Calu3 (cell line): ENCODE measurements around the gene MAP2. TPM values are rescaled to one million over a fixed set of nuclear protein-coding genes. Genes with fewer than 3 reads are reported as not detected.

Experiments
- BruUV-seq: library from RNA; stranded (reverse); fragments of 400-500 nt; replicated peaks from 2 replicates; lab custom pipeline; 2021; lab: Mats Ljungman, UMichigan
- CTCF ChIA-PET: fragments of 300-600 bp; sonication (Branson Sonifier 250); formaldehyde crosslinking; loops from one replicate; lab custom pipeline; 2022; ENCODE audit warnings: antibody characterized with exemption; lab: Charles Lee
- DNase-seq: peaks from one replicate; pipeline ENCODE4 v3.0.0; 2022
- H3K27ac Mint-ChIP-seq: one replicate; pipeline ENCODE4 v1.8.0; 2022; ENCODE audit warnings: mixed read lengths; ENCODE audit not compliant: unreplicated experiment
- H3K27me3 Mint-ChIP-seq: one replicate; pipeline ENCODE4 v1.8.0; 2022; ENCODE audit warnings: mixed read lengths; ENCODE audit not compliant: unreplicated experiment
- H3K36me3 Mint-ChIP-seq: one replicate; pipeline ENCODE4 v1.8.0; 2022; ENCODE audit warnings: mild to moderate bottlenecking, moderate library complexity, mixed read lengths; ENCODE audit not compliant: insufficient read depth, unreplicated experiment
- H3K4me1 Mint-ChIP-seq: one replicate; pipeline ENCODE4 v1.8.0; 2022; ENCODE audit warnings: mild to moderate bottlenecking, low read depth, mixed read lengths; ENCODE audit not compliant: unreplicated experiment
- H3K4me3 Mint-ChIP-seq: one replicate; pipeline ENCODE4 v1.8.0; 2022; ENCODE audit warnings: mild to moderate bottlenecking, low read depth, moderate library complexity, mixed read lengths; ENCODE audit not compliant: unreplicated experiment
- H3K9me3 Mint-ChIP-seq: one replicate; pipeline ENCODE4 v1.8.0; 2022; ENCODE audit warnings: low read depth, mixed read lengths; ENCODE audit not compliant: unreplicated experiment
- CTCF ChIP-seq: fragments of 200-600 bp; IDR thresholded peaks from one replicate; pipeline ENCODE4 v1.8.0; 2022; ENCODE audit warnings: antibody characterized with exemption; ENCODE audit not compliant: unreplicated experiment
- intact Hi-C: fragments of 100-400 bp; cut with micrococcal nuclease; formaldehyde crosslinking; loops from one replicate; pipeline ENCODE4 v1.10.0; 2022; ENCODE audit not compliant: unreplicated experiment
- total RNA-seq: library from RNA; stranded (reverse); gene quantifications from 2 replicates; pipeline ENCODE4 v1.2.3, GENCODE V29; 2022

MAP2 gene
- total RNA-seq, 1 experiment from 2014 or later, result 11.2 TPM

GRCh38 chr2:209469481-209469880 lies 45.6 kb downstream of the MAP2 start:
- H3K4me3 Mint-ChIP-seq, result no peak overlapping the region
- BruUV-seq, result no TSS peak
- no peak for DNase-seq
- H3K4me1 Mint-ChIP-seq, result peaks cover 12% of the 10 kb centered on the region
- H3K27me3 Mint-ChIP-seq, result no peaks in the 10 kb centered on the region
- CTCF ChIA-PET, result no interaction called here
- TF ChIP-seq CTCF, result no peak
- no peak overlapping the region for H3K27ac Mint-ChIP-seq
- no peaks in the 10 kb centered on the region for H3K36me3 Mint-ChIP-seq
- intact Hi-C loops, result no loop called here
- H3K9me3 Mint-ChIP-seq, result peaks cover 6% of the 10 kb centered on the region

GRCh38 chr2:209470466-209470865 lies 46.6 kb downstream of the MAP2 start:
- H3K9me3 Mint-ChIP-seq, result peaks cover 6% of the 10 kb centered on the region
- intact Hi-C loops, result loop anchor here (5.0 kb wide), 1 partner anchor 43 kb away; no protein-coding TSS in a partner anchor
- no peak overlapping the region for H3K27ac Mint-ChIP-seq
- H3K4me3 Mint-ChIP-seq, result no peak overlapping the region
- no peaks in the 10 kb centered on the region for H3K36me3 Mint-ChIP-seq
- CTCF ChIA-PET, result no interaction called here
- TF ChIP-seq CTCF, result no peak
- DNase-seq, result no peak
- BruUV-seq, result no TSS peak
- no peaks in the 10 kb centered on the region for H3K27me3 Mint-ChIP-seq
- H3K4me1 Mint-ChIP-seq, result peaks cover 12% of the 10 kb centered on the region

GRCh38 chr2:209471037-209471436 lies 47.2 kb downstream of the MAP2 start:
- Mint-ChIP-seq H3K36me3 (no peaks in the 10 kb centered on the region), H3K27ac (no peak overlapping the region), H3K9me3 (peaks cover 6% of the 10 kb centered on the region), H3K4me3 (no peak overlapping the region), H3K27me3 (no peaks in the 10 kb centered on the region), H3K4me1 (peaks cover 12% of the 10 kb centered on the region)
- no peak for TF ChIP-seq CTCF
- no TSS peak for BruUV-seq
- DNase-seq, result no peak
- CTCF ChIA-PET, result no interaction called here
- intact Hi-C loops, result loop anchor here (5.0 kb wide), 1 partner anchor 44 kb away; no protein-coding TSS in a partner anchor

GRCh38 chr2:209472112-209472832 lies 48.4 kb downstream of the MAP2 start:
- Mint-ChIP-seq H3K4me1 (peaks cover 12% of the 10 kb centered on the region), H3K9me3 (peaks cover 3% of the 10 kb centered on the region), H3K27ac (peak overlapping the region; percentile 37), H3K4me3 (no peak overlapping the region), H3K27me3 (no peaks in the 10 kb centered on the region), H3K36me3 (no peaks in the 10 kb centered on the region)
- CTCF ChIA-PET, result no interaction called here
- no TSS peak for BruUV-seq
- intact Hi-C loops, result loop anchor here (5.0 kb wide), 1 partner anchor 45 kb away; no protein-coding TSS in a partner anchor
- TF ChIP-seq CTCF, result no peak
- DNase-seq, result no peak
